GM18508 (cell line): ENCODE measurements around the gene PIP4K2A.
A peak's percentile ranks its signal among the peaks of the same experiment; 100 is the strongest.

Source experiments
- ATAC-seq: cut with Tn5 transposase; IDR thresholded peaks from one replicate; pipeline ENCODE4 v1.9.1; 2021; ENCODE audit warnings: moderate number of reproducible peaks; ENCODE audit not compliant: insufficient read depth, unreplicated experiment

The PIP4K2A gene

DNA sequence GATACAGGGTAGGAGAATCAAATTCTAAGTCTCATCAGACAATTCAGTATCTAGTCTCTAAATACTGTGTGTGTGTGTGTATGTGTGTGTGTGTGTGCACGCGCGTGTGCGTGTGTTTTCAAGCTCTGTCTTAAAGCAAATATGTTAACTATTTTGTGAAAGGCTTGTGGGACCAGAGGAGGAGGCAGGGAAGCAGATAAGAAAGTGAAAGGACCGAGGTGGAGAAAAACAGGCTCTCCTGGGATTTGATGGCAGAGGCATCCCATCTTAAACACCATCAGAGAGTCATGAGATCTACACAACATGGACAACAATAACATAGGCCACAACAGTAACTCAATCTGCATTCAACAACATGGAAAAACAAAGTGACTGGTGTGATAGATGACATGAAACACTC, 67.1 kb downstream of the PIP4K2A start:
- no peak for ATAC-seq

DNA sequence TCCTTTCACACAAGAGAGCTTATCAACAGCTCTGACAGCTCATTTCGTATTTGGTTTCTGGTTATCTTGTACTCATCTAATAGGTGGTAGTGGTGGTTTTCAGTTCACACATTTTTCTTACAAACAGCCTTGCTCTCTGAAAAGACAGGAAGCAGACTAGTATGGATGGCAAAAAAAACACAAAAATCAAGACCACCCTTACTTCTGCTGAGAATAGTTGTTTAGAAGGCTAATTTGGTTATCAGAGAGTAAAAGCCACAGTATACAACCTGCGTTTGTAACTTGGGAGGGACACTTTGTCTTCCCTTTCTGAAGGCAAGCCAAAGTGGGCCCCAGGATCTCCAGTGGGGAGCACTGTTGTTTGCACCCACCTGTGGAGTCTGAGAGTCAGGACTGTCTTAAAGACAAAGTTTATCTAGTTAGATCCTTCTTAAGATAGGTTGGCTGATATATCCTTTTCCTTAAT, 68.0 kb downstream of the PIP4K2A start:
- ATAC-seq = peak; percentile 48

DNA sequence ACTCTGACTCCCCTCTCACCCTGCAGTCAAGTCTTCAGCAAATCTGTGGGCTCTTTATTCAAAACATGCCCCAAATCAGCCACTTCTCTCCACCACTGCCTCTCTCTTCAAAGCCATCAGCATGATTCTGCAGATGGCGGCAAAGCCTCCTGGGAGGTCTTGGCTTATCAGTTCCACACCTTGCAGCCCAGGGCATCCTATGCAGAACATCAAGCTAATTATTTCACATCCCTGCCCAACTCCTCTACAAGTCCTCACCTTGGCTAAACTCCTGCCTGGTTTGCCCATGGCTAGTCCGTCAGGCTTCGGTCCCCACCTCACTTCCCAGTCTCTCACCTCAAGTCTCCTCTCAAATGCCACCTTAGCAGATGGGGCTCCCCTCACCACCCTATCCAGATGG, 70.2 kb downstream of the PIP4K2A start:
- ATAC-seq = no peak

DNA sequence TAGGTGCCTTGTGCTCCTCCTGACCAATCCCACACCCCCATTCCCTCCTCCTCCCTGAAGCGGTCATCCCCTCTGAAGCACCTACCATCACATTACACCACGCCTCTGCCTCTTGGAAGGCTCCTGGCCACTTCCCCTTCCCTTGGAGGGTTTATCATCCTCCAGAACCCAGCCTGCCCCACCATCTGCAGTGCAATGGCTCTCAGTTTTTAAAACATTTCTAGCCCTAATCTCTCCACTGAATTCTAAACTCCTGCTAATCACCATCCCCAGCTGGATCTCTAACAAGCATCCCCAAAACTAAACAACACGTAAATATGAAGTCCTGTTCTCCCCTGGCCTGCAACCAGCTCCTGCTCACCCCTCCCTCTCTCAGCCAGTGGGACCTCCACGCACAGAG, 70.6 kb downstream of the PIP4K2A start:
- no peak for ATAC-seq

- ATAC-seq = no peak
Observed at GRCh38 chr10:22643116-22643515, 71.3 kb downstream of the PIP4K2A start.

DNA sequence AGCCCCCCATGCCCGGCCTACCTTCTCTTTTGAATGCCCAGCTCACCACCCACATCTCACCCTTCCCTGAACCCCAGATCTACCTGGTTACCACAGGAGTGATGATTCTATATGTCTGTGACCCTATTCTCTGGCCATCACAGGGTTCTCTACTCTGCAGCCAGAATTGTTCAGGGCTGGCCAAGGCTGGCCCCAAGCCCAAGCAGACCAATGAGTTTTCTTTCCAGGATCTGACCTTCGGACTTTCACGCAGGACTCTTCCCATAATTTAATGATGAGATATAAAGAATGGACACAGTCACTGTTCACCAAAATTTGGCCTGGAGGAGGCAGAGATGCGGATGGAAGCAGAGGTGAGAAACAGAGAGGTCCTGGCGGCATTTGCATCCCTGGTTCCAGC, 72.6 kb downstream of the PIP4K2A start:
- no peak for ATAC-seq

- ATAC-seq = no peak
Observed at GRCh38 chr10:22640359-22640758, 74.0 kb downstream of the PIP4K2A start.

DNA sequence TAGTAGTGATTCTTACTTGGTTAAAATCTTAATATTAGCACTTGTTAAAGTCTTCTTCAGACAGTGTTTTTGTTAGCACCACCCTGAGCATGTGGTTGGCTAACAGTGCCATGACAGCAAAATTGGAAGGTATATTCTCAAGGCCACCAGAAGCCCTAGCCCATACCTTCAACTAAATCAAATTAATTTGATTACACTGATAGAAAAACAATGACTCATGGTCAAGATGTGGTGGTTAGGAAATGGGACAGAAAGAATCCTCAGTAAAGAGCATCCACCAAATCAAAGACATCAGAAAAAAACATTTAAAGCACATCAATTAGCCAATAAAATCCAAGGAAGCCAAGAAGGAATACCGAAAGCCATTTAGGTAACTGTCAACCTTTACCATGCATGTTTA, 75.5 kb downstream of the PIP4K2A start:
- no peak for ATAC-seq

GRCh38 chr10:22637491-22637890, 76.9 kb downstream of the PIP4K2A start:
- ATAC-seq = no peak

DNA sequence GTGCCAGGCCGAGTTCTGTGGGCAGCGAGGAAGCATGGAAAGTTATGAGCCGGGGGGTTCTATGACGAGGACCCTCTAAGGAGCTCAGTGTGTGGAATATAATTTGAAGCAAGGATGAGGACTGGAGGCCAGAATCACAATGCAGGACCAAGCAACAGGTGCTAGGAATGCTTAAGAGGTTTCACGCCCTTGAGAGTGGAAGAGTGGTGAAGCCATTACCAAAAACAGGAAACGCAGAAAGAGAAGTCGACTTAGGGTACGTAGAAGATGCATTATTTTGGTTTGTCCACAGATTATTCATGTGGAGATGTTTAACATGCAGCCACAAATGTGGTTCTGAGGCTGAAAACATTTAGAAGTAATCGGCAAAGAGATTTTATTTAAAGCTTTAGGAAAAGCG, 78.7 kb downstream of the PIP4K2A start:
- ATAC-seq = no peak

GRCh38 chr10:22634606-22635459, 79.5 kb downstream of the PIP4K2A start:
- no peak for ATAC-seq

DNA sequence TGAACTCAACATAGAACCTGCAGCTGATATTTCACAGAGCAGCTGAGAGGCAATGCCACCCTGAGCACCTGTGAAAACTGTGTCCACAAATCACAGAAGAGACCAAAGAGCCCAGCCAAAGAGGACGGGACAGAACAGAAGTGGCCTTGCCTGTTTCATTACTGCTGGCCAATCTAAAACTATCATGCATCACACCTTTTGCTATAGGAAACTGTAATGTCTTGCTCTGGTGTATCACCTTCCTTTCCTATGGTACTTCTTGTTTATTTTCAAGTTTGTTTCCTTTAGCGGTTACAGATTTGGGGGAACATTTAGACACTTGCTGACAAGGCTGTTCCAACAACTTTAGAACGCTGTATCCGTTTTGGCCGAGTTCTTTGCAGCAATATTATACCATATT, 80.3 kb downstream of the PIP4K2A start:
- ATAC-seq = no peak

DNA sequence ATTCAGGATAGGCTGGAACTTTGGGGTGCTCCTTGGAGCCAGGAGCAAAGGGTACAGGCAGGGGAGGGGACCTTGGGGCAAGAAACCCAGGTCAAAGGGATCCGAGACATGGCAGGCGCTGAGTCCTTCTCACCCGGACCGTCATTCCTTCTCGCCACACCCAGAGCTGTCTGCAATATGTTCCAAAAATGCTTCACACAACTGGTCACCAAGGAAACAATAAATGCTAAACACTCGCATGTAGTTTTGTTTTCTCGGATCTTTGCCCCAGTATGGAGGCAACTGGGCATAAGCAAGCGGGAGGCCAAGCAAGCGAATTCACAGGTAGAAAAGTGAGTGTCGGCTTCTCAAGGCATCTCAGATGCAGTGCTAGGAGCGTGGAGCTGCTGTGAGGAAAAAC, 80.8 kb downstream of the PIP4K2A start:
- ATAC-seq = no peak

GRCh38 chr10:22633106-22633505, 81.3 kb downstream of the PIP4K2A start:
- no peak for ATAC-seq

DNA sequence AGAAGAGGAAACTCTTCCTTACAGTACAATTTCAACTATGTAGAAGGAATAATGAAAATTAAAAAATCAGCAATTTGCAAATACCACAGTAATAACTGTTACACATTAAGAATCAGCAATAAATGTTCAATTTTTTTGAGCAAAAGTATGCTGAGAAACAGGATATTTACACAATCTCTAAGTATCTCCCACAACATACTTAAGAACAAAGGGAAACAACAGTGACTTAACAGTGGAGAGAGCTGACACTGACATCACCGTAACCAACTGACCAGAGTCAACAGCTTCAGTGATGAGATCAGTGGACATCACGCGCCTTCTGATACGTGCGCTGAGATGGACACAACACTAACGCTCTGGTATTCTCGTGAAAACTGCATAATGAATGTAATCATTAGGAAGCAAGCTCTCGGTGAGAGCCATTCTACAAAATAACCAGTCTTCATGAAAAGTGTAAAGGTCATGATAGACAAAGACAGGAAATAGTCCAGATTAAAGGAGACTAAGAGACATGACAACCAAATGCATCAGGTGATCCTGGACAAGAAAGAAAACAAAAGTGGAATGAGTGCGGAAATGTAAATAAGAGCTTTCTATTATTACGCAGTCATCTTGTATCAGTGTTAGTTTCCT, 82.6 kb downstream of the PIP4K2A start:
- no peak for ATAC-seq

GRCh38 chr10:22631185-22631584, 83.2 kb downstream of the PIP4K2A start:
- no peak for ATAC-seq

- peak; percentile 59 for ATAC-seq
Observed at GRCh38 chr10:22630234-22631174, 83.9 kb downstream of the PIP4K2A start.

DNA sequence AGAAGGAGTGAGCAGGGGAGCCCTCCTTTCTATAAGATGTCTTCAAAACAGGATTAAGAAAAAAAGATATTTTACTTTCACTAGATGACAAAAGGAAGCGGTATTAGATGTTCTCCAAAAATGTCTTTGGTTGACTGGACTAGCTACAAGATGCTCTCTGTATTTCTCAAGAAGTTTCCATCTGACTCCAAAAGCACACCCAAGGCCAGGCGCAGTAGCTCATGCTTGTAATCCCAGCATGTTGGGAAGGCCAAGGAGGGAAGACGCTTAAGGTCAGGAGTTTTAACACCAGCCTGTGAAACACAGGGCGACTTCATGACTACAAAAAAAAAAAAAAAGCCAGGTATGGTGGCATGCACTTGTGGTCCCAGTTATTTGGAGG, 84.5 kb downstream of the PIP4K2A start:
- ATAC-seq = no peak

GRCh38 chr10:22629126-22629525, 85.3 kb downstream of the PIP4K2A start:
- no peak for ATAC-seq

DNA sequence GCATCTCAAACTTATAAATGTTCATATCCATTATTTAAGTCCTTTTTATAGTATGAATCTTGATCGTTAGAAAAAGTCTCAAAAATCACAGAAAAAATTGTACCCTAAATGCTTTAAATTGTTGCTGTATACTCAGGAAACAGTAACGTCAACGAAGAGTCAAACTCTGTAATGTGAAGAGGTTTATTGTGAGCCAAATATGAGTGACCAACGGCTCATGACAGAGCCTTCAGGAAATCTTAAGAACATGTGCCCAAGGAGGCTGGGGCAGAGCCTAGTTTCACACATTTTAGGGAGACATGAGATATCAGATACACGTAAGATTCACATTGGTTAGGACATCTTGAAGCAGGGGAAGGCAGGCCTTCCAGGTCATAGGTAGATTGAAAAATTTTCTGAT, 86.1 kb downstream of the PIP4K2A start:
- ATAC-seq = no peak

DNA sequence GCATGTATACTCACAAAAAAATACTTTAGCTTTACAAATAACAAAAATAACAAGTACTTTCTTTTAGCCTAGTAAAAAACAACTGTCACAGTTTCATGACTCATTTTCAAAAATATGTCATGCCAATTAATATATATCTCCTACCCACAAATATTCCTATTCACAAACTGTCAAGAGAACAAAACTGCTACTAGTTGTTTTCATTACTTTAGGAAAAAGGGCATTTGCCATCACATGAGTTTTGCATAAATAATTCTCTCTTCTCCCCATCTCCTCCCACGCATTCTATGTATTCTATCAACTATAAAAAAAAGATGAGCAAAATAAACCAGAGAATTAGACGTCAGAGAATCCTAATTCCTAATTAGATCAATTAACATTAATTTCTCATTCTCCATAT, 87.6 kb downstream of the PIP4K2A start:
- ATAC-seq = no peak
